SU-DHL-6 (cell line): Measurements from ENCODE around the gene DNAJB7.

Source experiments
- H2AFZ ChIP-seq: fragments of 200-600 bp; sonication (generic); 2 replicates; pipeline ENCODE4 v1.6.1; 2014; ENCODE audit warnings: low read depth, mild to moderate bottlenecking, moderate library complexity, mixed read lengths, antibody characterized with exemption, low read length; ENCODE audit not compliant: severe bottlenecking
- H3F3A ChIP-seq: fragments of 200-600 bp; shearing (Covaris generic); 2 replicates; pipeline ENCODE4 v1.6.0; 2016; ENCODE audit warnings: antibody characterized with exemption, mild to moderate bottlenecking; ENCODE audit not compliant: insufficient read depth
- H3K27ac ChIP-seq: fragments of 200-600 bp; sonication (generic); 2 replicates; pipeline ENCODE4 v1.5.1; 2016; ENCODE audit warnings: low read depth, mild to moderate bottlenecking, low read length, moderate library complexity, mixed read lengths
- H3K27me3 ChIP-seq: fragments of 200-600 bp; sonication (generic), shearing (Covaris generic); 2 replicates; pipeline ENCODE4 v1.6.0; 2014; ENCODE audit warnings: mild to moderate bottlenecking, low read length
- H3K36me3 ChIP-seq: fragments of 200-600 bp; sonication (generic); 2 replicates; pipeline ENCODE4 v1.6.1; 2014; ENCODE audit warnings: mild to moderate bottlenecking, low read length, mixed read lengths
- H3K4me2 ChIP-seq: fragments of 300-600, 200-600 bp; shearing (Covaris generic), sonication (generic); 2 replicates; pipeline ENCODE4 v1.6.0; 2014; ENCODE audit warnings: low read length, low read depth, mild to moderate bottlenecking; ENCODE audit not compliant: poor library complexity, severe bottlenecking
- H3K4me3 ChIP-seq: fragments of 200-600 bp; sonication (generic); 2 replicates; pipeline ENCODE4 v1.5.1; 2014; ENCODE audit warnings: antibody characterized with exemption, low read length, mild to moderate bottlenecking, mixed read lengths; ENCODE audit not compliant: insufficient read depth, poor library complexity, severe bottlenecking
- H3K79me2 ChIP-seq: fragments of 200-600 bp; sonication (generic); 2 replicates; pipeline ENCODE4 v1.6.1; 2014; ENCODE audit warnings: mild to moderate bottlenecking, low read length, moderate library complexity; ENCODE audit not compliant: insufficient read depth
- H3K9ac ChIP-seq: fragments of 200-600 bp; sonication (generic); 2 replicates; pipeline ENCODE4 v1.7.0; 2014; ENCODE audit warnings: mild to moderate bottlenecking, low read length
- H3K9me2 ChIP-seq: fragments of 200-600 bp; sonication (generic); replicated peaks from 2 replicates; pipeline ENCODE4 v1.6.1; 2014; ENCODE audit warnings: low read length; ENCODE audit not compliant: insufficient read depth
- H3K9me3 ChIP-seq: fragments of 200-600 bp; sonication (generic); 2 replicates; pipeline ENCODE4 v1.6.1; 2014; ENCODE audit warnings: low read length, mixed read lengths; ENCODE audit not compliant: insufficient read depth
- H4K20me1 ChIP-seq: fragments of 200-600 bp; sonication (generic); 2 replicates; pipeline ENCODE4 v1.6.1; 2014; ENCODE audit warnings: low read depth, mild to moderate bottlenecking, antibody characterized with exemption, low read length, moderate library complexity, mixed read lengths
- CTCF ChIP-seq: fragments of 200-600 bp; sonication (generic); IDR thresholded peaks from one replicate; pipeline ENCODE4 v1.5.1; 2017; ENCODE audit warnings: antibody characterized with exemption, mild to moderate bottlenecking, low read length, moderate library complexity; ENCODE audit not compliant: insufficient read depth, poor library complexity, severe bottlenecking
- EZH2phosphoT487 ChIP-seq: fragments of 200-600 bp; sonication (generic), shearing (Covaris generic); conservative IDR thresholded peaks from 2 replicates; pipeline ENCODE4 v1.6.1; 2018; ENCODE audit warnings: mild to moderate bottlenecking, antibody characterized with exemption, low read length, moderate library complexity, mixed read lengths

Gene DNAJB7

DNA sequence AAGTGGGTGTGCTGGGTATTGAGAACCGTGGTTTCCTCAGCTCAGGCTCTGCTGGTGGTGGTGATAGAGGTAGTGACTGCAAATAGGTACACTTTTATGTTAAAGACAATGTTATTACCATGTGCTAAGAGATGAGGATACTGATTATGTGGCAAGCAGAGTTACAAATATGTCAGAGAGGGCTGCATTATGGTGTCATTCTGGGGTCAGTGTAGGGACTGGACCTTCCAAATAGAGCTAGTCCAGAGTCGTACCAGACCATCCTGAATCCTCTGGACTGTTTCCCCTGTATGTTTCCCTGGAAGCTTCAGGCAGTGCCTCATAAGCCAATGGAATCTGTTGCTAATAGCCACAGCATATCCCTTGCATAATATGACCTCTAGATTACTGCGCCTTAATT, at the start of gene DNAJB7:
TSS of gene DNAJB7 (minus strand) at position 101 of the 400 bp plus-strand sequence. CDS start 119 bp downstream, outside the sequence.
- Histone ChIP-seq H3K27ac (no peak within 1 kb of the TSS), H3F3A (peaks cover 8% of the 10 kb centered on the region; the same call in 1 of the 2 replicates), H3K9me3 (no peaks in the 10 kb centered on the region), H3K27me3 (no peaks in the 10 kb centered on the region), H3K4me2 (no peak within 1 kb of the TSS), H2AFZ (no peak within 1 kb of the TSS), H4K20me1 (no peaks in the 10 kb centered on the region), H3K9me2 (no peaks in the 10 kb centered on the region), H3K79me2 (peaks cover 56% of the 10 kb centered on the region), H3K36me3 (peaks cover 6% of the 10 kb centered on the region; the same call in 1 of the 2 replicates), H3K9ac (no peak within 1 kb of the TSS), H3K4me3 (no peak within 1 kb of the TSS)
- TF ChIP-seq EZH2phosphoT487, result no peak

DNA sequence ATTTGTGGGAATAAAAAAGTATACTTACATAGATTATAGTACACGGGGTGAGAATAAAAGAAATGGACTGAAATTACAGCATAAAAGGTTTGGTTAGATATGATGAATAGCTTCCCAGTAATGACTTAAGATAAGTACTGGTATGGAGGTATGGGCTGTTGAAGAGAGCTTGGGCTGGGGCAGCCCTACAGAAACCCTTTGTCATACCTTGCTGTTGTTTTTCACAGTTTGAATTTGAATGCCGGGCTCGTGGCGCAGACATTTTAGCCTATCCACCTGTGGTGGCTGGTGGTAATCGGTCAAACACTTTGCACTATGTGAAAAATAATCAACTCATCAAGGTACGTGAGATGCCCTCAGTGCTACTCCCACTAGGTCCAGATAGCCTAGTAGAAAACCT, 47.0 kb upstream of the DNAJB7 start:
- TF ChIP-seq EZH2phosphoT487 (no peak), CTCF (no peak)
- H3K27ac ChIP-seq, result no peak overlapping the region
- H3K9me3 ChIP-seq, result no peaks in the 10 kb centered on the region
- no peak overlapping the region for H3K4me2 ChIP-seq
- H3K36me3 ChIP-seq, result no peaks in the 10 kb centered on the region; the same call in 1 of the 2 replicates
- no peaks in the 10 kb centered on the region for H3K27me3 ChIP-seq
- no peaks in the 10 kb centered on the region for H3F3A ChIP-seq
- no peak overlapping the region for H3K9ac ChIP-seq
- no peaks in the 10 kb centered on the region for H3K79me2 ChIP-seq
- no peaks in the 10 kb centered on the region for H4K20me1 ChIP-seq
- no peak overlapping the region for H3K4me3 ChIP-seq
- no peak overlapping the region for H2AFZ ChIP-seq
- no peaks in the 10 kb centered on the region for H3K9me2 ChIP-seq

DNA sequence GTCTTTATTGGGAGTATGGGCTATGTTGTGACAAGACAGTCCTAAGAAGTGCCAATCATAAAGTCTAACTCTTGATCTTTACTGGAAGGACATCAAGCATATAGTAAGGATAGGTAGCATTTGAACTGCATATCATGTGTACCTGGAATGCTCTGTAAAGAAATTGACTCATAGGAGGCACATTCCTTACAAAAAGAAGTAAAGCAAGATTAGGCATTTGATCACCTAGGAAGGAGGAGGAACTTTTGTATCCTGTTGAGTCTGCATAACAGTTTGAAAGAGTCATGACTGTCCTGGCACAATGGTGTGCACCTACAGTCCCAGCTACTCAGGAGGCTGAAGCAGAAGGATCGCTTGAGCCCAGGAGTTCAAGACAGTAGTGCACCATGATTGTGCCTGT, 42.2 kb upstream of the DNAJB7 start:
- no peak overlapping the region for H3K4me3 ChIP-seq

More for the DNA sequence above, 42.2 kb upstream of the DNAJB7 start:
- Histone ChIP-seq H4K20me1 (no peaks in the 10 kb centered on the region), H3K9me2 (no peaks in the 10 kb centered on the region), H3K9me3 (no peaks in the 10 kb centered on the region), H2AFZ (no peak overlapping the region), H3K36me3 (no peaks in the 10 kb centered on the region; the same call in 1 of the 2 replicates), H3K4me2 (no peak overlapping the region), H3K9ac (no peak overlapping the region), H3K27me3 (no peaks in the 10 kb centered on the region), H3K27ac (no peak overlapping the region), H3F3A (no peaks in the 10 kb centered on the region), H3K79me2 (no peaks in the 10 kb centered on the region)
- TF ChIP-seq EZH2phosphoT487, result no peak
- TF ChIP-seq CTCF, result no peak
